Breast epithelium (tissue), 4 donors: ENCODE measurements around the gene ZC3H7B. TPM values are rescaled to one million over a fixed set of nuclear protein-coding genes. Genes with fewer than 3 reads are reported as not detected.

Source experiments
- DNase-seq, 2 donors: peaks; one replicate each; pipeline ENCODE4 v3.0.0-alpha.2; 2019; ENCODE audit warnings: low spot score in 2 of 2
- H3K27ac ChIP-seq, 2 donors: fragments of 200-600 bp; sonication (generic) in 1 of 2; one replicate each; pipeline ENCODE4 v1.5.1; 2016 to 2019; ENCODE audit warnings: mild to moderate bottlenecking in 1 of 2
- H3K27me3 ChIP-seq, 2 donors: fragments of 200-600 bp; sonication (generic) in 1 of 2; one replicate each; pipeline versions ENCODE4 v1.5.1 to v1.6.0; 2017 to 2019; ENCODE audit warnings: control low read depth in 1 of 2, mild to moderate bottlenecking in 1 of 2
- H3K36me3 ChIP-seq: fragments of 200-600 bp; one replicate; pipeline ENCODE4 v1.5.1; 2019
- H3K4me1 ChIP-seq, 2 donors: fragments of 200-600 bp; sonication (generic); one replicate each; pipeline ENCODE4 v1.5.1; 2016 to 2019; ENCODE audit warnings: control low read depth in 1 of 2
- H3K4me3 ChIP-seq, 3 donors: fragments of 200-600 bp; sonication (generic); 1 replicate in 2 of 3; 2 replicates in 1 of 3; pipeline ENCODE4 v1.5.1; 2016 to 2019; ENCODE audit warnings: mild to moderate bottlenecking in 3 of 3, moderate library complexity in 2 of 3
- H3K9me3 ChIP-seq, 2 donors: fragments of 200-600 bp; sonication (generic) in 1 of 2; one replicate each; pipeline ENCODE4 v1.5.1; 2016 to 2019; ENCODE audit warnings: control low read depth in 1 of 2
- POLR2A ChIP-seq: fragments of 450-650 bp; IDR thresholded peaks from one replicate; pipeline ENCODE4 v1.6.1; 2016; ENCODE audit warnings: antibody characterized with exemption, mild to moderate bottlenecking, moderate library complexity
- POLR2AphosphoS5 ChIP-seq, 3 donors: sonication (generic); formaldehyde crosslinking; IDR thresholded peaks; one replicate each; pipeline ENCODE4 v1.6.1; 2017; ENCODE audit warnings: antibody characterized with exemption in 3 of 3
- intact Hi-C: fragments of 100-400 bp; cut with DNase I; formaldehyde crosslinking; loops from one replicate; pipeline ENCODE4 v1.15.1; 2023; ENCODE audit warnings: low total_unique reads
- total RNA-seq, 3 donors: library from RNA; depleted of rRNA; stranded (reverse); fragments of >200 nt; gene quantifications; one replicate each; pipeline ENCODE4 v1.1.0, GENCODE V29; 2016
- TF ChIP-seq, protein P1 (sequence below), 3 donors: fragments of 450-650 bp; IDR thresholded peaks; one replicate each; pipeline ENCODE4 v1.5.1; 2016 to 2017; ENCODE audit warnings: antibody characterized with exemption in 3 of 3, mild to moderate bottlenecking in 3 of 3, moderate library complexity in 3 of 3

The ZC3H7B gene
- total RNA-seq, 3 donors from 2014 or later: 24.0 to 33.1 (median 32.2) TPM

DNA sequence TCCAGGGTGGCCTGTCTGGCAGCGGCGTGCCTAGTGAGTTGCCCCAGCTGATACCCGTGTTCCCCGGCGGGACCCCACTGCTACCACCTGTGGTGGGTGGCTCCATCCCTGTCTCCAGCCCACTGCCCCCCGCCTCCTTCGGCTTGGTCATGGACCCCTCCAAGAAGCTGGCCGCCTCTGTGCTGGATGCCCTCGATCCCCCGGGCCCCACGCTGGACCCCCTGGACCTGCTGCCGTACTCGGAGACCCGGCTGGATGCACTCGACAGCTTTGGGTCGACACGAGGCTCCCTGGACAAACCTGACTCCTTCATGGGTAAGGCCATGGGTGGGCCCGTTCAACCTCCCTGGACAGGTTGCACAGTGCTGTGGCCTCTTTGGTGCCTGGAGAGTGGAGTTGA lies 38.5 kb downstream of the ZC3H7B start:
- Histone ChIP-seq H3K4me3 (no peak overlapping the region), H3K27me3 (no peaks in the 10 kb centered on the region), H3K4me1 (no peaks in the 10 kb centered on the region), H3K36me3 (peaks cover 3% of the 10 kb centered on the region), H3K9me3 (no peaks in the 10 kb centered on the region), H3K27ac (no peak overlapping the region)
- DNase-seq: no peak
- TF ChIP-seq POLR2AphosphoS5 (IDR thresholded peaks at IDR 0.05): no peak
- no peak for TF ChIP-seq POLR2A
- TF ChIP-seq, protein P1, sequence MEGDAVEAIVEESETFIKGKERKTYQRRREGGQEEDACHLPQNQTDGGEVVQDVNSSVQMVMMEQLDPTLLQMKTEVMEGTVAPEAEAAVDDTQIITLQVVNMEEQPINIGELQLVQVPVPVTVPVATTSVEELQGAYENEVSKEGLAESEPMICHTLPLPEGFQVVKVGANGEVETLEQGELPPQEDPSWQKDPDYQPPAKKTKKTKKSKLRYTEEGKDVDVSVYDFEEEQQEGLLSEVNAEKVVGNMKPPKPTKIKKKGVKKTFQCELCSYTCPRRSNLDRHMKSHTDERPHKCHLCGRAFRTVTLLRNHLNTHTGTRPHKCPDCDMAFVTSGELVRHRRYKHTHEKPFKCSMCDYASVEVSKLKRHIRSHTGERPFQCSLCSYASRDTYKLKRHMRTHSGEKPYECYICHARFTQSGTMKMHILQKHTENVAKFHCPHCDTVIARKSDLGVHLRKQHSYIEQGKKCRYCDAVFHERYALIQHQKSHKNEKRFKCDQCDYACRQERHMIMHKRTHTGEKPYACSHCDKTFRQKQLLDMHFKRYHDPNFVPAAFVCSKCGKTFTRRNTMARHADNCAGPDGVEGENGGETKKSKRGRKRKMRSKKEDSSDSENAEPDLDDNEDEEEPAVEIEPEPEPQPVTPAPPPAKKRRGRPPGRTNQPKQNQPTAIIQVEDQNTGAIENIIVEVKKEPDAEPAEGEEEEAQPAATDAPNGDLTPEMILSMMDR (IDR thresholded peaks at IDR 0.05): no peak
- intact Hi-C loops: loop anchor here (10.0 kb wide), 2 partner anchors 125 to 425 kb away; no protein-coding TSS in a partner anchor

DNA sequence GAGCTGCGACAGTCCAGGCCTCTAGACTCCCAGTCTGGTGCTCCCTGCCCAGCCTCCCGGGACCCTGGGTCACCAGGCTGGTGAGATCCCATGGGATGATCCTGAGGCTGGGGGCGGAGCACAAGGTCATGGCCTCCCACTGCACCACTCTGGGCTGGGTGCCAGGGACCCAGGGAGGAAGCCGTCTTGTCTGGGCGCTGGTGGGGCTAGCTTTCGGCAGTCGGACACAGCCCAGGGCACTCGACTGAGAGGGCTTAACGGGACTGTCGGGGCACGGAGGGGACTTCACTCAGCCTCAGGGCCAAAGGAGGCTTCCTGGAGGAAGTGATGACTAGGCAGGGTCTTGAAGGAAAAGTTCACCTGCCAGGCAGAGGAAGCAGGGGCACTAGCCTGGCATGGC lies 39.0 kb downstream of the ZC3H7B start:
- TF ChIP-seq, protein P1 (IDR thresholded peaks at IDR 0.05): no peak
- TF ChIP-seq POLR2AphosphoS5 (IDR thresholded peaks at IDR 0.05): no peak
- no peak for TF ChIP-seq POLR2A
- Histone ChIP-seq H3K9me3 (no peaks in the 10 kb centered on the region), H3K4me1 (no peaks in the 10 kb centered on the region), H3K36me3 (peaks cover 3% of the 10 kb centered on the region), H3K4me3 (no peak overlapping the region), H3K27me3 (no peaks in the 10 kb centered on the region), H3K27ac (no peak overlapping the region)
- intact Hi-C loops: no loop called here
- DNase-seq: no peak

DNA sequence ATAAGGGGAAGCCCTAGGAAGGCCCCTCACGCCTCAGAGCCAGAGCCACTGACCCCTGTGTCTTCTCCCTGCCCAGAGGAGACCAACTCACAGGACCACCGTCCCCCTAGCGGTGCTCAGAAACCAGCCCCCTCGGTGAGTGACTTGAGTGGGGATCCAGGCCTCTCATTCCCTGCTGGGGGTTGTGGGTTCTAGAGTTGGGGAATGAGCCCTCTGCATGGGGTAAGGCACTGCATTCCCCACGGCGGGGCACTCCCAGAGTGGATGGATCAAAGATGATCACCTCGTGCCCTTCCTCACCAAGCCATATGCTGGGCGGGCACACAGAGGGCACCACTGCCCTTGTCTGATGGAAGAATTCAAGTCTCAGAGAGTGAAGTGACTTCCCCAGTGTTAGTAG lies 39.7 kb downstream of the ZC3H7B start:
- no peak overlapping the region for H3K27ac ChIP-seq
- intact Hi-C loops: loop anchor here (1.0 kb wide), 1 partner anchor 18 kb away; no protein-coding TSS in a partner anchor
- no peak for TF ChIP-seq POLR2A
- TF ChIP-seq, protein P1 (IDR thresholded peaks at IDR 0.05): no peak
- no peak for TF ChIP-seq POLR2AphosphoS5 (IDR thresholded peaks at IDR 0.05)
- H3K9me3 ChIP-seq: no peaks in the 10 kb centered on the region
- no peaks in the 10 kb centered on the region for H3K4me1 ChIP-seq
- no peak for DNase-seq
- peaks cover 3% of the 10 kb centered on the region for H3K36me3 ChIP-seq
- no peak overlapping the region for H3K4me3 ChIP-seq
- no peaks in the 10 kb centered on the region for H3K27me3 ChIP-seq

GRCh38 chr22:41341990-41342389 lies 40.7 kb downstream of the ZC3H7B start:
- Histone ChIP-seq H3K27me3 (no peaks in the 10 kb centered on the region), H3K9me3 (no peaks in the 10 kb centered on the region), H3K36me3 (peaks cover 3% of the 10 kb centered on the region), H3K4me3 (no peak overlapping the region), H3K4me1 (no peaks in the 10 kb centered on the region), H3K27ac (no peak overlapping the region)
- TF ChIP-seq POLR2A: no peak
- no peak for TF ChIP-seq POLR2AphosphoS5 (IDR thresholded peaks at IDR 0.05)
- TF ChIP-seq, protein P1 (IDR thresholded peaks at IDR 0.05): no peak
- intact Hi-C loops: loop anchor here (1.0 kb wide), 1 partner anchor 19 kb away; no protein-coding TSS in a partner anchor
- DNase-seq: no peak

DNA sequence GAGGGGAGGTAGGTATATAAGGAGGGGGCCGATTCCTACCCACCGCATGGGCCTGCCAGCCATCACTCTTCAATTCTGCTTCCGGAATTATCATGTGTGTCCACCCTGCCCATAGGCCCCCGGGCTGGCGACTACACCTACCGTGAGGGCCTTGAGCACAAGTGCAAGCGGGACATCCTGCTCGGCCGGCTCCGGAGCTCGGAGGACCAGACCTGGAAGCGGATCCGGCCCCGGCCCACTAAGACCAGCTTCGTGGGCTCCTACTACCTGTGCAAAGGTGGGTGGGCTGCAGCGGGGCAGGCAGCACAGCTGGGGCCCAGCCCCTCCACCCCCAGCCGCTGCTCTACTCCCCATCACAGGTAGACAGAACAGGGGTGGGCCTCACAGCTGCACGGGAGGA lies 42.0 kb downstream of the ZC3H7B start:
- peaks cover 3% of the 10 kb centered on the region for H3K36me3 ChIP-seq

More for the DNA sequence above, 42.0 kb downstream of the ZC3H7B start:
- TF ChIP-seq, protein P1 (IDR thresholded peaks at IDR 0.05): no peak
- TF ChIP-seq POLR2A (no peak), POLR2AphosphoS5 (IDR thresholded peaks at IDR 0.05) (no peak)
- no peak for DNase-seq
- Histone ChIP-seq H3K4me3 (no peak overlapping the region), H3K27me3 (no peaks in the 10 kb centered on the region), H3K27ac (no peak overlapping the region), H3K9me3 (no peaks in the 10 kb centered on the region), H3K4me1 (no peaks in the 10 kb centered on the region)
- intact Hi-C loops: no loop called here
